B cell (primary cell): ENCODE data around the gene MT4. TPM values are rescaled to one million over a fixed set of nuclear protein-coding genes. Genes with fewer than 3 reads are reported as not detected.

Experiments
- ATAC-seq: fragments of 200-7000 bp; cut with Tn5 transposase; one replicate; pipeline ENCODE4 v1.10.0; 2021; ENCODE audit warnings: low read depth, mild to moderate bottlenecking, moderate number of reproducible peaks, moderate library complexity
- CTCF ChIA-PET: fragments of 350-600 bp; sonication (Branson Sonifier 250); formaldehyde crosslinking; loops from one replicate; lab custom pipeline; 2021; ENCODE audit warnings: antibody characterized with exemption, inconsistent platforms; lab: Charles Lee
- POLR2A ChIA-PET: fragments of 350-600 bp; sonication (Branson Sonifier 250); formaldehyde crosslinking; loops from one replicate; lab custom pipeline; 2021; ENCODE audit warnings: antibody characterized with exemption; lab: Charles Lee
- DNase-seq: peaks from one replicate; pipeline ENCODE4 v3.0.0; 2013
- H2AFZ ChIP-seq: 2 replicates; pipeline ENCODE4 v1.6.1; 2012; ENCODE audit warnings: mild to moderate bottlenecking, low read depth, low read length; ENCODE audit not compliant: insufficient read depth, poor library complexity, severe bottlenecking
- H3K27ac ChIP-seq, 2 donors: 1 replicate in 1 of 2; 2 replicates in 1 of 2; pipeline ENCODE4 v1.5.1; 2012 to 2013; ENCODE audit warnings: low read length in 2 of 2, mild to moderate bottlenecking in 2 of 2, moderate library complexity in 1 of 2
- H3K27me3 ChIP-seq, 4 experiments: fragments of 200-600 bp in 1 of 4; sonication (generic) in 1 of 4; replicated peaks in 1 of 4; 1 replicate in 2 of 4; 2 replicates in 2 of 4; pipeline versions ENCODE4 v1.6.1 to v1.7.0; 2013 to 2016; ENCODE audit warnings: low read length in 3 of 4, mild to moderate bottlenecking in 2 of 4, mixed read lengths in 1 of 4, moderate library complexity in 1 of 4; ENCODE audit not compliant: insufficient read depth in 4 of 4, control insufficient read depth in 3 of 4; ENCODE audit errors: control extremely low read depth in 1 of 4
- H3K36me3 ChIP-seq, 2 experiments: replicated peaks in 1 of 2; 1 replicate in 1 of 2; 2 replicates in 1 of 2; pipeline versions ENCODE4 v1.6.1 to v1.7.1; 2013; ENCODE audit warnings: low read length in 1 of 2; ENCODE audit not compliant: insufficient read depth in 2 of 2, control insufficient read depth in 1 of 2; ENCODE audit errors: control extremely low read depth in 1 of 2, extremely low read depth in 1 of 2
- H3K4me1 ChIP-seq, 2 donors: fragments of 200-600 bp in 1 of 2; sonication (generic) in 1 of 2; 1 replicate in 1 of 2; 2 replicates in 1 of 2; pipeline versions ENCODE4 v1.5.1 to v1.6.1; 2013 to 2017; ENCODE audit warnings: low read length in 2 of 2; ENCODE audit not compliant: control insufficient read depth in 2 of 2, insufficient read depth in 2 of 2
- H3K4me2 ChIP-seq: replicated peaks from 2 replicates; pipeline ENCODE3; 2012; ENCODE audit warnings: mild to moderate bottlenecking, low read depth, low read length; ENCODE audit not compliant: poor library complexity, severe bottlenecking
- H3K4me3 ChIP-seq, 5 experiments: fragments of 200-600 bp in 1 of 5; sonication (generic) in 1 of 5; 1 replicate in 3 of 5; 2 replicates in 2 of 5; pipeline versions ENCODE4 v1.5.1 to v1.7.0; 2011 to 2016; ENCODE audit warnings: low read length in 4 of 5, mild to moderate bottlenecking in 4 of 5, low read depth in 2 of 5, control low read depth in 1 of 5, moderate library complexity in 1 of 5; ENCODE audit not compliant: insufficient read depth in 1 of 5; ENCODE audit errors: control extremely low read depth in 1 of 5, extremely low read depth in 1 of 5
- H3K79me2 ChIP-seq: fragments of 200-600 bp; sonication (generic); one replicate; pipeline ENCODE4 v1.6.0; 2016; ENCODE audit warnings: low read length; ENCODE audit not compliant: control insufficient read depth, insufficient read depth
- H3K9ac ChIP-seq: fragments of 200-600 bp; sonication (generic); 2 replicates; pipeline ENCODE4 v1.6.1; 2017; ENCODE audit warnings: mild to moderate bottlenecking, low read length, moderate library complexity
- H3K9me3 ChIP-seq, 3 donors: one replicate each; pipeline versions ENCODE4 v1.6.1 to v1.7.1; 2013; ENCODE audit warnings: low read length in 2 of 3; ENCODE audit not compliant: control insufficient read depth in 2 of 3, insufficient read depth in 1 of 3; ENCODE audit errors: control extremely low read depth in 1 of 3
- H4K20me1 ChIP-seq: 2 replicates; pipeline ENCODE4 v1.6.0; 2012; ENCODE audit warnings: mild to moderate bottlenecking, low read length; ENCODE audit not compliant: insufficient read depth, control insufficient read depth, poor library complexity, severe bottlenecking
- H3K27ac Mint-ChIP-seq: one replicate; pipeline ENCODE4 v1.8.0; 2021; ENCODE audit warnings: mixed read lengths
- H3K27me3 Mint-ChIP-seq: one replicate; pipeline ENCODE4 v1.8.0; 2021; ENCODE audit warnings: mixed read lengths
- H3K4me1 Mint-ChIP-seq: one replicate; pipeline ENCODE4 v1.8.0; 2021; ENCODE audit warnings: mixed read lengths
- H3K4me3 Mint-ChIP-seq: one replicate; pipeline ENCODE4 v1.8.0; 2021; ENCODE audit warnings: mixed read lengths
- H3K9me3 Mint-ChIP-seq: one replicate; pipeline ENCODE4 v1.8.0; 2022; ENCODE audit warnings: mixed read lengths; ENCODE audit not compliant: insufficient read depth
- CTCF ChIP-seq: fragments of 200-600 bp; IDR thresholded peaks from one replicate; pipeline ENCODE4 v1.8.0; 2022; ENCODE audit warnings: antibody characterized with exemption, mild to moderate bottlenecking
- EZH2 ChIP-seq: IDR thresholded peaks from 2 replicates; pipeline ENCODE4 v1.6.1; 2012; ENCODE audit warnings: borderline replicate concordance, low read depth, mild to moderate bottlenecking, moderate library complexity, low read length; ENCODE audit not compliant: insufficient read depth, poor library complexity, severe bottlenecking
- WGBS: methylation state at CpG from one replicate; pipeline ENCODE4 v1.1.5; 2013; ENCODE audit warnings: missing lambda C conversion rate; ENCODE audit not compliant: insufficient coverage; 5-methylcytosine and 5-hydroxymethylcytosine counted together
- intact Hi-C: fragments of 100-400 bp; cut with micrococcal nuclease; formaldehyde crosslinking; loops from one replicate; pipeline ENCODE4 v1.10.0; 2022
- polyA plus RNA-seq: library from polyadenylated mRNA; depleted of rRNA; stranded (reverse); fragments of >200 nt; gene quantifications from 2 replicates; pipeline ENCODE4 v1.2.3, GENCODE V29; 2012
- total RNA-seq, 2 donors: library from RNA; stranded (reverse); fragments of 120-200 nt in 1 of 2; gene quantifications; 1 replicate in 1 of 2; 2 replicates in 1 of 2; pipeline versions ENCODE4 v1.2.3 to v1.2.4, GENCODE V29; 2013 to 2022

MT4 gene
- total and polyA plus RNA-seq, 2 donors (not counting 1 experiment from before 2014, with no cell fraction given), result not detected

GRCh38 chr16:56558024-56558747 lies 6.7 kb upstream of the MT4 start:
- ATAC-seq, result no peak
- intact Hi-C loops, result no loop called here

GRCh38 chr16:56559109-56559508 lies 5.8 kb upstream of the MT4 start:
- TF ChIP-seq EZH2, result no peak
- TF ChIP-seq CTCF, result no peak
- H3K27me3 Mint-ChIP-seq, result peaks cover 40% of the 10 kb centered on the region

More at GRCh38 chr16:56558024-56558747, 6.7 kb upstream of the MT4 start:
- TF ChIP-seq EZH2, result no peak
- Histone ChIP-seq H3K4me3 (no peak overlapping the region), H3K4me2 (no peak overlapping the region), H3K9me3 (no peaks in the 10 kb centered on the region), H3K27me3 (peaks cover 0 to 8% (median 3%) of the 10 kb centered on the region in 4 experiments), H3K4me1 (no peaks in the 10 kb centered on the region), H3K79me2 (no peaks in the 10 kb centered on the region), H2AFZ (no peak overlapping the region), H3K9ac (no peak overlapping the region), H3K27ac (no peak overlapping the region), H3K36me3 (no peaks in the 10 kb centered on the region), H4K20me1 (no peaks in the 10 kb centered on the region)
- Mint-ChIP-seq H3K27ac (no peak overlapping the region), H3K9me3 (no peaks in the 10 kb centered on the region), H3K27me3 (peaks cover 36% of the 10 kb centered on the region), H3K4me3 (no peak overlapping the region), H3K4me1 (no peaks in the 10 kb centered on the region)
- CTCF ChIA-PET, result interaction anchor here (0.7 to 1.5 kb wide), 2 partner anchors 12 to 44 kb away, joined by 3 read pairs; no protein-coding TSS in a partner anchor
- POLR2A ChIA-PET, result no interaction called here
- no peak for DNase-seq
- WGBS, result 94% methylated on average over 7 of the region's 8 CpGs

More at GRCh38 chr16:56559109-56559508, 5.8 kb upstream of the MT4 start:
- CTCF ChIA-PET, result no interaction called here
- 67% methylated on average over 1 of the region's 4 CpGs for WGBS
- Mint-ChIP-seq H3K27ac (no peak overlapping the region), H3K9me3 (no peaks in the 10 kb centered on the region), H3K4me1 (no peaks in the 10 kb centered on the region), H3K4me3 (no peak overlapping the region)
- Histone ChIP-seq H4K20me1 (no peaks in the 10 kb centered on the region), H3K27me3 (peaks cover 0 to 6% (median 1%) of the 10 kb centered on the region in 4 experiments), H3K27ac (no peak overlapping the region), H3K4me2 (no peak overlapping the region), H3K4me1 (no peaks in the 10 kb centered on the region), H3K79me2 (no peaks in the 10 kb centered on the region), H3K9me3 (no peaks in the 10 kb centered on the region), H3K36me3 (no peaks in the 10 kb centered on the region), H2AFZ (no peak overlapping the region), H3K9ac (no peak overlapping the region), H3K4me3 (no peak overlapping the region)
- POLR2A ChIA-PET, result no interaction called here
- DNase-seq, result no peak
- ATAC-seq, result no peak
- intact Hi-C loops, result no loop called here
